GM19463 (cell line): ENCODE measurements around the gene TRIM40.

Experiments used
- ATAC-seq: cut with Tn5 transposase; IDR thresholded peaks from one replicate; pipeline ENCODE4 v1.9.1; 2021; ENCODE audit warnings: mild to moderate bottlenecking, moderate library complexity; ENCODE audit not compliant: unreplicated experiment

The TRIM40 gene

GRCh38 chr6:30194797-30195690 is 59.1 kb downstream of the TRIM40 start:
- no peak for ATAC-seq

GRCh38 chr6:30195951-30196350 is 60.0 kb downstream of the TRIM40 start:
- no peak for ATAC-seq

GRCh38 chr6:30196376-30196775 is 60.4 kb downstream of the TRIM40 start:
- ATAC-seq: no peak
